Measurements from ENCODE around the gene SACM1L. TPM values are rescaled to one million over a fixed set of nuclear protein-coding genes. Genes with fewer than 3 reads are reported as not detected.

Gene SACM1L
- total RNA-seq, 4 donors from 2014 or later = 43.5 to 64.7 (median 54.3) TPM

GRCh38 chr3:45776301-45776595 is 87.1 kb downstream of the SACM1L start:
- no peak for TF ChIP-seq CTCF (IDR thresholded peaks at IDR 0.05)
- TF ChIP-seq EP300 (IDR thresholded peaks at IDR 0.05) = no peak
- TF ChIP-seq POLR2A (IDR thresholded peaks at IDR 0.05) = no peak
- Histone ChIP-seq H3K27me3 (no peaks in the 10 kb centered on the region), H3K27ac (no peak overlapping the region), H3K4me3 (no peak overlapping the region), H3K36me3 (no peaks in the 10 kb centered on the region), H3K9me3 (no peaks in the 10 kb centered on the region), H3K4me1 (no peaks in the 10 kb centered on the region)
- no peak for DNase-seq (ENCODE audit: low spot score in 2 of 2)
- 63 to 100% methylated on average over 1 to 3 of the region's 3 CpGs for WGBS, 2 donors

GRCh38 chr3:45776611-45777010 is 87.4 kb downstream of the SACM1L start:
- WGBS, 2 donors = 65 to 73% methylated on average over 8 of the region's 8 CpGs
- Histone ChIP-seq H3K9me3 (no peaks in the 10 kb centered on the region), H3K36me3 (no peaks in the 10 kb centered on the region), H3K4me1 (no peaks in the 10 kb centered on the region), H3K27ac (no peak overlapping the region), H3K27me3 (no peaks in the 10 kb centered on the region), H3K4me3 (no peak overlapping the region)
- TF ChIP-seq CTCF (IDR thresholded peaks at IDR 0.05) (no peak), EP300 (IDR thresholded peaks at IDR 0.05) (no peak), POLR2A (IDR thresholded peaks at IDR 0.05) (no peak)
- DNase-seq (ENCODE audit: low spot score in 2 of 2) = no peak

GRCh38 chr3:45777111-45777745 is 88.0 kb downstream of the SACM1L start:
- no peak overlapping the region for H3K4me3 ChIP-seq
- no peak for TF ChIP-seq EP300 (IDR thresholded peaks at IDR 0.05)
- no peak for TF ChIP-seq POLR2A (IDR thresholded peaks at IDR 0.05)
- no peak for TF ChIP-seq CTCF (IDR thresholded peaks at IDR 0.05)
- H3K36me3 ChIP-seq = no peaks in the 10 kb centered on the region
- no peaks in the 10 kb centered on the region for H3K4me1 ChIP-seq
- no peaks in the 10 kb centered on the region for H3K9me3 ChIP-seq
- no peaks in the 10 kb centered on the region for H3K27me3 ChIP-seq
- no peak overlapping the region for H3K27ac ChIP-seq
- 75 to 90% methylated on average over 4 to 7 of the region's 8 CpGs for WGBS, 2 donors
- DNase-seq (ENCODE audit: low spot score in 2 of 2) = no peak

- no peak overlapping the region for H3K4me3 ChIP-seq
- no peaks in the 10 kb centered on the region for H3K36me3 ChIP-seq
- DNase-seq (ENCODE audit: low spot score in 2 of 2) = no peak
- no peaks in the 10 kb centered on the region for H3K27me3 ChIP-seq
- 77 to 80% methylated on average over 10 to 11 of the region's 11 CpGs for WGBS, 2 donors
- TF ChIP-seq POLR2A (IDR thresholded peaks at IDR 0.05) (no peak), CTCF (IDR thresholded peaks at IDR 0.05) (no peak), EP300 (IDR thresholded peaks at IDR 0.05) (no peak)
- no peaks in the 10 kb centered on the region for H3K9me3 ChIP-seq
- H3K27ac ChIP-seq = no peak overlapping the region
- H3K4me1 ChIP-seq = no peaks in the 10 kb centered on the region
These were observed 88.7 kb downstream of the SACM1L start for GRCh38 chr3:45777746-45778386.

DNA sequence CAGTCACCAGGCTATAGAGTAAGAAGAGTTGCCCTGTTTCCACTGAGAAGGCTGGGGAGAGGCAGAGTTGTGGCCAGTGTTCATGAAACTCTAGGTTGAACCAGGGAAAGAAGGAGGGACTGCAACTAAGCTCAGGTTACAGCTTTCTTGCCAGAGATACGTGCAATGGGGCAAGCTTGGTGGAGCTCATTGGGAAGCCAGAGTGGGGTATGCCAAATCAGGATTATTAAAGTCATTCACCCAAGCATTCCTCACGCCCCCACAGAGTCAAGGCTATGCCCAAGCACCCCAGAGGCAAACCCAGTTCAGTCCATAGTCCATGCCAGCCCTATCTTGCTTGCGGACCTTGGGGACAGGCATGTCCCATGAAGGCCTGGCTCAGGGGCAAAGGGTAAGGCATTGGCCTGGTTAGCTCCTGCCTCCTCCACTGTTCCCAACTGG is 89.6 kb downstream of the SACM1L start:
- WGBS, 2 donors = 64 to 69% methylated on average over 3 of the region's 3 CpGs
- Histone ChIP-seq H3K4me1 (no peaks in the 10 kb centered on the region), H3K9me3 (no peaks in the 10 kb centered on the region), H3K27ac (no peak overlapping the region), H3K4me3 (no peak overlapping the region), H3K27me3 (no peaks in the 10 kb centered on the region), H3K36me3 (no peaks in the 10 kb centered on the region)
- TF ChIP-seq CTCF (IDR thresholded peaks at IDR 0.05) (no peak), EP300 (IDR thresholded peaks at IDR 0.05) (no peak), POLR2A (IDR thresholded peaks at IDR 0.05) (no peak)
- no peak for DNase-seq (ENCODE audit: low spot score in 2 of 2)

All from tibial nerve (tissue), 4 donors.